Calu3 (cell line): ENCODE results near the gene AHNAK2. TPM values are rescaled to one million over a fixed set of nuclear protein-coding genes. Genes with fewer than 3 reads are reported as not detected.
"Not testable (repeated sequence)": the region's sequence is repeated elsewhere in the genome, so short reads cannot be mapped to it uniquely, and the experiment has no call there.

ENCODE experiments used
- BruUV-seq: library from RNA; stranded (reverse); fragments of 400-500 nt; replicated peaks from 2 replicates; lab custom pipeline; 2021; lab: Mats Ljungman, UMichigan
- CTCF ChIA-PET: fragments of 300-600 bp; sonication (Branson Sonifier 250); formaldehyde crosslinking; loops from one replicate; lab custom pipeline; 2022; ENCODE audit warnings: antibody characterized with exemption; lab: Charles Lee
- DNase-seq: peaks from one replicate; pipeline ENCODE4 v3.0.0; 2022
- H3K27ac Mint-ChIP-seq: one replicate; pipeline ENCODE4 v1.8.0; 2022; ENCODE audit warnings: mixed read lengths; ENCODE audit not compliant: unreplicated experiment
- H3K27me3 Mint-ChIP-seq: one replicate; pipeline ENCODE4 v1.8.0; 2022; ENCODE audit warnings: mixed read lengths; ENCODE audit not compliant: unreplicated experiment
- H3K36me3 Mint-ChIP-seq: one replicate; pipeline ENCODE4 v1.8.0; 2022; ENCODE audit warnings: mild to moderate bottlenecking, moderate library complexity, mixed read lengths; ENCODE audit not compliant: insufficient read depth, unreplicated experiment
- H3K4me1 Mint-ChIP-seq: one replicate; pipeline ENCODE4 v1.8.0; 2022; ENCODE audit warnings: mild to moderate bottlenecking, low read depth, mixed read lengths; ENCODE audit not compliant: unreplicated experiment
- H3K4me3 Mint-ChIP-seq: one replicate; pipeline ENCODE4 v1.8.0; 2022; ENCODE audit warnings: mild to moderate bottlenecking, low read depth, moderate library complexity, mixed read lengths; ENCODE audit not compliant: unreplicated experiment
- H3K9me3 Mint-ChIP-seq: one replicate; pipeline ENCODE4 v1.8.0; 2022; ENCODE audit warnings: low read depth, mixed read lengths; ENCODE audit not compliant: unreplicated experiment
- intact Hi-C: fragments of 100-400 bp; cut with micrococcal nuclease; formaldehyde crosslinking; loops from one replicate; pipeline ENCODE4 v1.10.0; 2022; ENCODE audit not compliant: unreplicated experiment
- total RNA-seq: library from RNA; stranded (reverse); gene quantifications from 2 replicates; pipeline ENCODE4 v1.2.3, GENCODE V29; 2022
- TF ChIP-seq, protein P1 (sequence below): fragments of 200-600 bp; IDR thresholded peaks from one replicate; pipeline ENCODE4 v1.8.0; 2022; ENCODE audit warnings: antibody characterized with exemption; ENCODE audit not compliant: unreplicated experiment

Gene AHNAK2
- total RNA-seq, 1 experiment from 2014 or later: 42.0 TPM

DNA sequence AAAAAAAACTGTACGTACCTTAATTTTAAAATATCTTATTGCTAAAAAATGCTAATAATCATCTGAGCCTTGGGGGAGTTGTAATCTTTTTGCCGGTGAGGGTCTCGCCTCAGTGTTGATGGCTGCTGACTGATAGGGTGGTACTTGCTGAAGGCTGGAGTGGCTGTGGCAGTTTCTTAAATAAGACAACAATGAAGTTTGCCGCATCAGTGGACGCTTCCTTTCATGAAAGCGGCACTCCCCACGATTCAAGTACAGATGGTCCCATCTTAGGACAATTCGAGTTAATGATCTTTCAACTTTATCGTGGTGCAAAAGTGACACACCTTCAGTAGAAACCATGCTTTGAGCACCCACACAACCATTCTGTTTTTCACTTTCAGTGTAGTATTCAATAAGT is 61.1 kb downstream of the AHNAK2 start:
- DNase-seq: no peak
- no peak overlapping the region for H3K27ac Mint-ChIP-seq
- no TSS peak for BruUV-seq
- TF ChIP-seq, protein P1, sequence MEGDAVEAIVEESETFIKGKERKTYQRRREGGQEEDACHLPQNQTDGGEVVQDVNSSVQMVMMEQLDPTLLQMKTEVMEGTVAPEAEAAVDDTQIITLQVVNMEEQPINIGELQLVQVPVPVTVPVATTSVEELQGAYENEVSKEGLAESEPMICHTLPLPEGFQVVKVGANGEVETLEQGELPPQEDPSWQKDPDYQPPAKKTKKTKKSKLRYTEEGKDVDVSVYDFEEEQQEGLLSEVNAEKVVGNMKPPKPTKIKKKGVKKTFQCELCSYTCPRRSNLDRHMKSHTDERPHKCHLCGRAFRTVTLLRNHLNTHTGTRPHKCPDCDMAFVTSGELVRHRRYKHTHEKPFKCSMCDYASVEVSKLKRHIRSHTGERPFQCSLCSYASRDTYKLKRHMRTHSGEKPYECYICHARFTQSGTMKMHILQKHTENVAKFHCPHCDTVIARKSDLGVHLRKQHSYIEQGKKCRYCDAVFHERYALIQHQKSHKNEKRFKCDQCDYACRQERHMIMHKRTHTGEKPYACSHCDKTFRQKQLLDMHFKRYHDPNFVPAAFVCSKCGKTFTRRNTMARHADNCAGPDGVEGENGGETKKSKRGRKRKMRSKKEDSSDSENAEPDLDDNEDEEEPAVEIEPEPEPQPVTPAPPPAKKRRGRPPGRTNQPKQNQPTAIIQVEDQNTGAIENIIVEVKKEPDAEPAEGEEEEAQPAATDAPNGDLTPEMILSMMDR: no peak
- no peaks in the 10 kb centered on the region for H3K9me3 Mint-ChIP-seq
- H3K4me1 Mint-ChIP-seq: no peaks in the 10 kb centered on the region
- intact Hi-C loops: no loop called here
- H3K4me3 Mint-ChIP-seq: no peak overlapping the region
- CTCF ChIA-PET: no interaction called here
- no peaks in the 10 kb centered on the region for H3K36me3 Mint-ChIP-seq
- peaks cover 48% of the 10 kb centered on the region for H3K27me3 Mint-ChIP-seq

DNA sequence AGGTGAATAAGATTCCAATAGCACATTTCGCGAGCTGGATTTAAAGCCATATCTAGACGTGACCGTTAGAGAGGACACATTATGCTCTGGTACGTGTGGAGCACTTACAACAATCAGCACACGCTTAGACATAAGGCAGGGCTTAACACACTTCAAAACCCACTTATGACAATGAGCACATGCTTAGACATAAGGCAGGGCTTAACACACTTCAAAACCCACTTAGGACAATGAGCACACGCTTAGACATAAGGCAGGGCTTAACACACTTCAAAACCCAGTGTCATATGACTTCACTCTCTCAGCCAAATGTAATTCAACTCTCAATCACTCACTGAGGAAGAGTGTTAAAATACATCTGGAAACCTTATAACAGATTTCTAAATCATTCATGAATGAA is 64.7 kb downstream of the AHNAK2 start:
- no TSS peak for BruUV-seq

DNA sequence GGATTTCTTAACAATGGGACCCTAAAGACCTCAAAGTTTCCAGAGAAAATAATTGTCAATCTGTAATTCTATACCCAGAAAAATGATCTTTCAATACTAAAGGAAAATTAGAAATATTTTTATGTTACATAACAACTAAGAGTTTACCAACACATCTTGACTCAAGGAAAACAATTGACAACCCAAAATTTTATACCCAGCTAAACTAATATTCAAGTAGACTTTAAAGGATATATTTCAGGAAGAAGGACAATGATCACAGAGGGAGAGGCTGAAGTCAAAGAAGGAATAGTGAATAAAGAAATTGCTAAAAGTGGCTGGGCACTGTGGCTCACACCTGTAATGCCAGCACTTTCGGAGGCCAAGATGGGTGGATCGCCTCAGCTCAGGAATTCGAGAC is 66.1 kb downstream of the AHNAK2 start:
- H3K27me3 Mint-ChIP-seq: peaks cover 71% of the 10 kb centered on the region
- H3K27ac Mint-ChIP-seq: no peak overlapping the region
- no peaks in the 10 kb centered on the region for H3K36me3 Mint-ChIP-seq
- no TSS peak for BruUV-seq
- H3K4me1 Mint-ChIP-seq: no peaks in the 10 kb centered on the region
- no peak overlapping the region for H3K4me3 Mint-ChIP-seq
- TF ChIP-seq, protein P1: no peak
- H3K9me3 Mint-ChIP-seq: peaks cover 4% of the 10 kb centered on the region
- CTCF ChIA-PET: interaction anchor here (0.6 to 0.7 kb wide), 2 partner anchors 9 to 224 kb away, joined by 3 to 4 read pairs; no protein-coding TSS in a partner anchor
- intact Hi-C loops: no loop called here
- no peak for DNase-seq

More for the DNA sequence above, 64.7 kb downstream of the AHNAK2 start:
- Mint-ChIP-seq H3K9me3 (peaks cover 4% of the 10 kb centered on the region), H3K27ac (no peak overlapping the region), H3K4me3 (no peak overlapping the region), H3K27me3 (peaks cover 60% of the 10 kb centered on the region), H3K36me3 (no peaks in the 10 kb centered on the region), H3K4me1 (no peaks in the 10 kb centered on the region)
- TF ChIP-seq, protein P1: no peak
- intact Hi-C loops: no loop called here
- CTCF ChIA-PET: no interaction called here
- no peak for DNase-seq

DNA sequence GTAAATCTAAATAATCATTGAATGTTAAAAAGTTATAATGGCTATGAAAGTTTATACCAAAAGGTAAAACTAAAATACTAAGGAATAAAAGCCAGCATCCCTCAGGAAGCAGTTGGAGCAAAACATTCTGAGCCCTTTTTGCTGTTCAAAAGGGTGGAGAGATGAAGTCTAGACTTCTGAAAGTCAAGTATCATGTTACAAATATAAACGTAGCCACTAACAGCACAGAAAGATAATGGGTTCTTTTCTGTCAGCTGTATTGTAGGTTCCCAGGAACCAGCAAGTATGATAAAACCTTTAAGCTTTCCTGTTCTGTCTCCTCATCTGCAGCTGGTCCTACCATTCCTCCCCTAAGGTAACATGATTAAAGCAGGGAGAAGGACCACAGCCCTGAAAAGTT is 69.9 kb downstream of the AHNAK2 start:
- intact Hi-C loops: no loop called here
- TF ChIP-seq, protein P1: no peak
- H3K27ac Mint-ChIP-seq: no peak overlapping the region
- H3K4me3 Mint-ChIP-seq: no peak overlapping the region
- H3K9me3 Mint-ChIP-seq: peaks cover 4% of the 10 kb centered on the region
- H3K27me3 Mint-ChIP-seq: peaks cover 54% of the 10 kb centered on the region
- BruUV-seq: no TSS peak
- H3K36me3 Mint-ChIP-seq: no peaks in the 10 kb centered on the region
- CTCF ChIA-PET: no interaction called here
- no peak for DNase-seq
- H3K4me1 Mint-ChIP-seq: no peaks in the 10 kb centered on the region

DNA sequence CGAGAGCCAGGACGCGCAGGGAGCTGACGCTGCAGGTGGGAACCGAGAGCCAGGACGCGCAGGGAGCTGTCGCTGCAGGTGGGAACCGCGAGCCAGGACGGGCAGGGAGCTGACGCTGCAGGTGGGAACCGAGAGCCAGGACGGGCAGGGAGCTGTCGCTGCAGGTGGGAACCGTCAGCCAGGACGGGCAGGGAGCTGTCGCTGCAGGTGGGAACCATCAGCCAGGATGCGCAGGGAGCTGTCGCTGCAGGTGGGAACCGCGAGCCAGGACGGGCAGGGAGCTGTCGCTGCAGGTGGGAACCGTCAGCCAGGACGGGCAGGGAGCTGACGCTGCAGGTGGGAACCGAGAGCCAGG is 72.6 kb downstream of the AHNAK2 start:
- intact Hi-C loops, BruUV-seq, H3K4me3 Mint-ChIP-seq, H3K4me1 Mint-ChIP-seq, DNase-seq, H3K36me3 Mint-ChIP-seq, H3K27ac Mint-ChIP-seq, CTCF ChIA-PET, H3K9me3 Mint-ChIP-seq: not testable (repeated sequence)
- H3K27me3 Mint-ChIP-seq: peaks cover 44% of the 10 kb centered on the region

DNA sequence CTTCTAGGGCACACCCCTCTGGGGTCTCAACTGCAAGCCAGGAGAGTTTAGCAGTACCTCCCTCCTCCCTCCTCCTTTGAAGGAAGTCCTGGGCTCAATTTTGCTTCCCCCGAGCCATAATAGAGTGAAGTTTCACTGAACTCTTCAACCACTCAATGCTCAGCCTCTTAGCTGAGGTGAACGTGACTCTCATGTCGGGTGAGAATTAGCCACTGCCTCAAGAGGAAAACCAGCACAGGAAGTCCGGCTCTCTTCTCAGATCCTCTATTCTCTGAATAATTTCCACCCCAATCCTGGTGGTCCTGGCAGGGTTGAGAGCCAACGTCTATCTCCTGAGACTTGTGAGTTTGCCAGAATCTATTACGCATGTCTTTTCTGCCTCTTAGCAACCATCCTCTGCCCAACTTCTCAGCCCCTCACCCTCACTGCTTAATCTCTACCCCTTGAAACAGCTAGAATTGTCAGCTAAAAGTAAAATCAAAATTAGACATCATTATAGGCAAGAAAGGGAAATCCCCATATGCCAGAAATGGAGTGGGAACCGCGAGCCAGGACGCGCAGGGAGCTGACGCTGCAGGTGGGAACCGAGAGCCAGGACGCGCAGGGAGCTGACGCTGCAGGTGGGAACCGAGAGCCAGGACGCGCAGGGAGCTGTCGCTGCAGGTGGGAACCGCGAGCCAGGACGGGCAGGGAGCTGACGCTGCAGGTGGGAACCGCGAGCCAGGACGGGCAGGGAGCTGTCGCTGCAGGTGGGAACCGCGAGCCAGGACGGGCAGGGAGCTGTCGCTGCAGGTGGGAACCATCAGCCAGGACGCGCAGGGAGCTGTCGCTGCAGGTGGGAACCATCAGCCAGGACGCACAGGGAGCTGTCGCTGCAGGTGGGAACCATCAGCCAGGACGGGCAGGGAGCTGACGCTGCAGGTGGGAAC is 73.3 kb downstream of the AHNAK2 start:
- H3K27me3 Mint-ChIP-seq: peaks cover 37% of the 10 kb centered on the region
- H3K4me1 Mint-ChIP-seq, H3K9me3 Mint-ChIP-seq, H3K27ac Mint-ChIP-seq, intact Hi-C loops, BruUV-seq, H3K36me3 Mint-ChIP-seq, H3K4me3 Mint-ChIP-seq, DNase-seq, CTCF ChIA-PET: not testable (repeated sequence)
